Mesothelial cell of epicardium (in vitro differentiated cells): Measurements from ENCODE around the gene RNASE1. TPM values are rescaled to one million over a fixed set of nuclear protein-coding genes. Genes with fewer than 3 reads are reported as not detected.
A peak's percentile ranks its signal among the peaks of the same experiment; 100 is the strongest.
"Not testable (repeated sequence)": the region's sequence is repeated elsewhere in the genome, so short reads cannot be mapped to it uniquely, and the experiment has no call there.

Source experiments
- DNase-seq, 2 experiments: peaks; one replicate each; pipeline ENCODE4 v3.0.0; 2021; ENCODE audit warnings: low spot score in 2 of 2; ENCODE audit not compliant: unreplicated experiment in 2 of 2
- H3K27ac Mint-ChIP-seq: 2 replicates; pipeline ENCODE4 v1.8.0; 2021; ENCODE audit warnings: mixed read lengths
- H3K27me3 Mint-ChIP-seq: 2 replicates; pipeline ENCODE4 v1.8.0; 2021; ENCODE audit warnings: low read depth, mixed read lengths
- H3K36me3 Mint-ChIP-seq: 2 replicates; pipeline ENCODE4 v1.8.0; 2021; ENCODE audit warnings: mixed read lengths
- H3K4me1 Mint-ChIP-seq: 2 replicates; pipeline ENCODE4 v1.8.0; 2021; ENCODE audit warnings: mixed read lengths
- H3K4me3 Mint-ChIP-seq: 2 replicates; pipeline ENCODE4 v1.8.0; 2021; ENCODE audit warnings: mild to moderate bottlenecking, moderate library complexity, mixed read lengths
- H3K9me3 Mint-ChIP-seq: 2 replicates; pipeline ENCODE4 v1.8.0; 2021; ENCODE audit warnings: mixed read lengths
- CTCF ChIP-seq: fragments of 200-600 bp; sonication (generic); IDR thresholded peaks from one replicate; pipeline ENCODE4 v1.5.0; 2021; ENCODE audit warnings: antibody characterized with exemption; ENCODE audit not compliant: unreplicated experiment
- total RNA-seq: library from RNA; stranded (reverse); gene quantifications from 3 replicates; pipeline ENCODE4 v1.2.1, GENCODE V29; 2021

Gene RNASE1
- total RNA-seq, 1 donor from 2014 or later, result 14.8 TPM

GRCh38 chr14:20823859-20824258, 21.2 kb upstream of the RNASE1 start:
- H3K27ac Mint-ChIP-seq, result no peak overlapping the region
- peaks cover 5% of the 10 kb centered on the region for H3K36me3 Mint-ChIP-seq
- H3K9me3 Mint-ChIP-seq, result peaks cover 13% of the 10 kb centered on the region
- H3K4me1 Mint-ChIP-seq, result peaks cover 38% of the 10 kb centered on the region
- H3K27me3 Mint-ChIP-seq, result no peaks in the 10 kb centered on the region
- no peak for TF ChIP-seq CTCF
- no peak overlapping the region for H3K4me3 Mint-ChIP-seq
- no peak for DNase-seq

GRCh38 chr14:20821521-20822108, 19.0 kb upstream of the RNASE1 start:
- H3K36me3 Mint-ChIP-seq, H3K27me3 Mint-ChIP-seq, DNase-seq, H3K9me3 Mint-ChIP-seq: not testable (repeated sequence)
- peak overlapping the region; percentile 1 for H3K4me3 Mint-ChIP-seq
- peaks cover 34% of the 10 kb centered on the region for H3K4me1 Mint-ChIP-seq
- H3K27ac Mint-ChIP-seq, result peak overlapping the region; percentile 82

- Mint-ChIP-seq H3K4me1 (peaks cover 27% of the 10 kb centered on the region), H3K9me3 (peaks cover 7% of the 10 kb centered on the region), H3K27ac (peak overlapping the region; percentile 51), H3K27me3 (no peaks in the 10 kb centered on the region), H3K36me3 (peaks cover 2% of the 10 kb centered on the region), H3K4me3 (no peak overlapping the region)
- DNase-seq, result no peak
- TF ChIP-seq CTCF, result no peak
Measured at GRCh38 chr14:20820063-20820904, 17.6 kb upstream of the RNASE1 start.

- DNase-seq, result no peak
- no peak overlapping the region for H3K4me3 Mint-ChIP-seq
- no peaks in the 10 kb centered on the region for H3K27me3 Mint-ChIP-seq
- TF ChIP-seq CTCF, result no peak
- H3K27ac Mint-ChIP-seq, result no peak overlapping the region
- H3K4me1 Mint-ChIP-seq, result peaks cover 27% of the 10 kb centered on the region
- H3K9me3 Mint-ChIP-seq, result peaks cover 6% of the 10 kb centered on the region
- peaks cover 2% of the 10 kb centered on the region for H3K36me3 Mint-ChIP-seq
Measured at GRCh38 chr14:20818861-20819260, 16.2 kb upstream of the RNASE1 start.

- not testable (repeated sequence) for H3K27ac Mint-ChIP-seq, H3K4me3 Mint-ChIP-seq, H3K27me3 Mint-ChIP-seq, DNase-seq, H3K36me3 Mint-ChIP-seq, H3K9me3 Mint-ChIP-seq
- peaks cover 13% of the 10 kb centered on the region for H3K4me1 Mint-ChIP-seq
Measured at GRCh38 chr14:20815946-20816345, 13.3 kb upstream of the RNASE1 start.

- H3K36me3 Mint-ChIP-seq, result no peaks in the 10 kb centered on the region
Measured at GRCh38 chr14:20811986-20812975, 9.6 kb upstream of the RNASE1 start.

More at GRCh38 chr14:20811986-20812975, 9.6 kb upstream of the RNASE1 start:
- TF ChIP-seq CTCF, result no peak
- no peak overlapping the region for H3K27ac Mint-ChIP-seq
- no peaks in the 10 kb centered on the region for H3K27me3 Mint-ChIP-seq
- no peak overlapping the region for H3K4me3 Mint-ChIP-seq
- no peak for DNase-seq
- H3K4me1 Mint-ChIP-seq, result peaks cover 20% of the 10 kb centered on the region
- H3K9me3 Mint-ChIP-seq, result no peaks in the 10 kb centered on the region
